ENCODE data around the gene MPND.

- TF ChIP-seq CTCF (IDR thresholded peaks at IDR 0.05) (no peak), POLR2A (IDR thresholded peaks at IDR 0.05) (no peak)
These were observed 4.2 kb downstream of the MPND start for GRCh38 chr19:4347521-4347920.
